Mesenchymal stem cell (in vitro differentiated cells and primary cell): Measurements from ENCODE around the gene USP11.

Source experiments
- DNase-seq: peaks from one replicate; pipeline ENCODE4 v3.0.0-alpha.2; 2013
- H2AFZ ChIP-seq: one replicate; pipeline ENCODE4 v1.6.1; 2013; ENCODE audit warnings: low read depth, mild to moderate bottlenecking, control low read depth, inconsistent platforms, low read length, moderate library complexity
- H2AK5ac ChIP-seq: 2 replicates; pipeline ENCODE4 v1.6.1; 2013; ENCODE audit warnings: low read length, moderate library complexity, mild to moderate bottlenecking, inconsistent platforms; ENCODE audit not compliant: severe bottlenecking
- H2BK120ac ChIP-seq: one replicate; pipeline ENCODE4 v1.6.1; 2013; ENCODE audit warnings: low read depth, mild to moderate bottlenecking, inconsistent platforms, low read length, moderate library complexity
- H2BK12ac ChIP-seq, 2 experiments: one replicate each; pipeline ENCODE4 v1.6.1; 2013; ENCODE audit warnings: inconsistent platforms in 2 of 2, low read length in 2 of 2, mild to moderate bottlenecking in 2 of 2, moderate library complexity in 2 of 2, control low read depth in 1 of 2
- H2BK15ac ChIP-seq: one replicate; pipeline ENCODE4 v1.6.1; 2013; ENCODE audit warnings: mild to moderate bottlenecking, low read depth, inconsistent platforms; ENCODE audit not compliant: poor library complexity, severe bottlenecking
- H2BK5ac ChIP-seq: 2 replicates; pipeline ENCODE4 v1.6.1; 2013; ENCODE audit warnings: low read depth, mild to moderate bottlenecking, low read length, control low read depth, inconsistent platforms; ENCODE audit not compliant: poor library complexity, severe bottlenecking
- H3K14ac ChIP-seq, 2 experiments: one replicate each; pipeline ENCODE4 v1.6.1; 2013; ENCODE audit warnings: inconsistent platforms in 2 of 2, low read length in 2 of 2, control low read depth in 1 of 2, mild to moderate bottlenecking in 1 of 2, moderate library complexity in 1 of 2
- H3K18ac ChIP-seq, 2 experiments: one replicate each; pipeline ENCODE4 v1.6.1; 2013; ENCODE audit warnings: inconsistent platforms in 2 of 2, low read length in 2 of 2, control low read depth in 1 of 2, low read depth in 1 of 2, mild to moderate bottlenecking in 1 of 2
- H3K23ac ChIP-seq, 2 experiments: one replicate each; pipeline ENCODE4 v1.6.1; 2013; ENCODE audit warnings: inconsistent platforms in 2 of 2, low read length in 2 of 2, mild to moderate bottlenecking in 2 of 2, moderate library complexity in 2 of 2, control low read depth in 1 of 2
- H3K27ac ChIP-seq: 2 replicates; pipeline ENCODE4 v1.5.1; 2013; ENCODE audit warnings: mild to moderate bottlenecking, moderate library complexity, low read length, control low read depth, inconsistent platforms; ENCODE audit not compliant: poor library complexity, severe bottlenecking
- H3K27me3 ChIP-seq, 2 experiments: 2 replicates each; pipeline versions ENCODE4 v1.6.1 to v1.7.0; 2013; ENCODE audit warnings: low read length in 2 of 2, mild to moderate bottlenecking in 2 of 2, moderate library complexity in 2 of 2, control low read depth in 1 of 2, inconsistent platforms in 1 of 2; ENCODE audit not compliant: control insufficient read depth in 1 of 2, insufficient read depth in 1 of 2
- H3K36me3 ChIP-seq, 2 experiments: 2 replicates each; pipeline versions ENCODE4 v1.6.1 to v1.7.0; 2013; ENCODE audit warnings: low read length in 2 of 2, control low read depth in 1 of 2, inconsistent platforms in 1 of 2, low read depth in 1 of 2, mild to moderate bottlenecking in 1 of 2; ENCODE audit not compliant: insufficient read depth in 2 of 2, control insufficient read depth in 1 of 2
- H3K4ac ChIP-seq, 2 experiments: one replicate each; pipeline ENCODE4 v1.6.1; 2013; ENCODE audit warnings: inconsistent platforms in 2 of 2, low read length in 2 of 2, mild to moderate bottlenecking in 2 of 2, moderate library complexity in 2 of 2, control low read depth in 1 of 2, low read depth in 1 of 2
- H3K4me1 ChIP-seq: 2 replicates; pipeline ENCODE4 v1.6.1; 2013; ENCODE audit warnings: low read depth, low read length, control low read depth; ENCODE audit not compliant: control insufficient read depth, insufficient read depth
- H3K4me2 ChIP-seq: 2 replicates; pipeline ENCODE4 v1.6.1; 2013; ENCODE audit warnings: low read length, mild to moderate bottlenecking, inconsistent platforms; ENCODE audit not compliant: poor library complexity, severe bottlenecking
- H3K4me3 ChIP-seq, 2 experiments: 2 replicates each; pipeline versions ENCODE4 v1.5.1 to v1.7.0; 2013; ENCODE audit warnings: low read length in 2 of 2, mild to moderate bottlenecking in 2 of 2, control low read depth in 1 of 2, low read depth in 1 of 2; ENCODE audit not compliant: insufficient read depth in 1 of 2
- H3K79me1 ChIP-seq: replicated peaks from 2 replicates; pipeline ENCODE4 v1.6.1; 2013; ENCODE audit warnings: mild to moderate bottlenecking, control low read depth, low read length, inconsistent platforms; ENCODE audit not compliant: poor library complexity, severe bottlenecking
- H3K9ac ChIP-seq: 2 replicates; pipeline ENCODE4 v1.7.0; 2013; ENCODE audit warnings: mild to moderate bottlenecking, low read length, moderate library complexity
- H3K9me3 ChIP-seq: 2 replicates; pipeline ENCODE4 v1.7.0; 2013; ENCODE audit warnings: mild to moderate bottlenecking, low read length; ENCODE audit not compliant: control insufficient read depth
- H4K8ac ChIP-seq: one replicate; pipeline ENCODE4 v1.6.1; 2013; ENCODE audit warnings: inconsistent platforms, mild to moderate bottlenecking, low read length, moderate library complexity
- H4K91ac ChIP-seq: one replicate; pipeline ENCODE4 v1.6.1; 2013; ENCODE audit warnings: mild to moderate bottlenecking, low read length, inconsistent platforms
- WGBS: methylation state at CpG from one replicate; pipeline ENCODE4 v1.1.7; 2013; ENCODE audit warnings: mixed read lengths; 5-methylcytosine and 5-hydroxymethylcytosine counted together

USP11 gene

DNA sequence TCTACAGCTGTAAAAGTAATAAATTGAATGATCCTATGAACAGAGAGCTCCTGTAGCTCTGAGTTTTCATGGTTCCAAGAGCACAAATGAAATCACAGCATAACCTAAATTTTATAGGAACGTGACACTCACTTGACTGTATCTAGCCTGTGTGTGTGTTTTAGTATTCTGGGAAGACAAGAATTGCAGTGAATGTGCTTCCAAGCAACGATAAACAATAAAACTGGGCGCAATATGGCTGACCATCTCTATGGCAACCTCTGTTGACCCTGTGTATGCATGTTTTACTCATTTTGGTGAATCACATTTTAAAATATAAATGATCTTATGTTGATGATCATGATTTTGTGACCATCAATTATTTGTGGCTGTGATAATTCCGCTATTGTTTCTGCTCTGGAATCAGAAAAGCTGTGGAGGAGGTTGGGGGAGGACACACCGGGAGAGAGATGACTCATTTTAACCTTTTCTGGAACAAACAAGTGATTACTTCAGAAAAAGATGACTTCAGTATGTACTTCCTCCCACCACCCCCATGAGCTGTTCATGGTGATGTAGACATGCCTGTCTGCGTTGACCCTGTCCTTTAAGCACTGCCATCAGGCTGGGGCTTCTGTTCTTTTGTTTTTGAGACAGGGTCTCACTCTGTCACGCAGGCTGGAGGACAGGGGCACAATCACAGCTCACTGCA, 31.8 kb downstream of the USP11 start:
- Histone ChIP-seq H3K4me1 (no peaks in the 10 kb centered on the region), H2BK5ac (no peak overlapping the region), H2BK15ac (no peak overlapping the region), H3K18ac (no peak overlapping the region), H3K4ac (no peak overlapping the region), H3K4me3 (no peak overlapping the region), H3K23ac (no peak overlapping the region), H3K4me2 (no peak overlapping the region), H3K27ac (no peak overlapping the region), H3K14ac (no peak overlapping the region), H2AK5ac (no peak overlapping the region), H2BK120ac (no peak overlapping the region), H3K27me3 (peaks cover 0 to 22% of the 10 kb centered on the region in 2 experiments), H3K79me1 (no peaks in the 10 kb centered on the region), H3K9ac (no peak overlapping the region), H3K36me3 (no peaks in the 10 kb centered on the region), H2AFZ (no peak overlapping the region), H4K91ac (no peak overlapping the region), H3K9me3 (no peaks in the 10 kb centered on the region), H4K8ac (no peak overlapping the region), H2BK12ac (no peak overlapping the region)
- 65% methylated on average over 5 of the region's 7 CpGs for WGBS
- DNase-seq = peak; percentile 54

DNA sequence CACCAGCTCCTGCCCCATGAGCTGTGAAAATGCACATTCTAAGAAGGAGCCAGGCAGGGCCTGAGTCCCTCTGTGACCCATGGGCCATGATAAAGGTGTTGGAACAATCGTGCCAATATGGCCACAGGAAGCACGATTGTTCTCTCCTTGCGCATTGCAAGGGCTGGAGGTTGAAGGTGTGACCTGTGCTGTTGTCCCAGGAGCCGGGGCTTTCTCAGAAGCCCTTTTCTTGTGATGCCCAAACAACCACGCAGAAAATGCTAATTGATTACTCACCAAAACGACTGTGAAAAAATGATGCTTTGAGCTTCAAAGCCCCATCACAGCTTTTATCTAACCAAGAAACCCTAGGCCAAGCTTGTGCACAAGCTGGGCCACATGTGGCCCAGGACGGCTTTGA, 33.8 kb downstream of the USP11 start:
- Histone ChIP-seq H3K4me3 (no peak overlapping the region), H2BK5ac (no peak overlapping the region), H3K4ac (no peak overlapping the region), H3K14ac (no peak overlapping the region), H4K91ac (no peak overlapping the region), H3K27me3 (peaks cover 0 to 19% of the 10 kb centered on the region in 2 experiments), H4K8ac (no peak overlapping the region), H3K23ac (no peak overlapping the region), H3K4me2 (no peak overlapping the region), H2AFZ (no peak overlapping the region), H3K9ac (no peak overlapping the region), H3K9me3 (no peaks in the 10 kb centered on the region), H3K27ac (no peak overlapping the region), H2BK15ac (no peak overlapping the region), H3K4me1 (no peaks in the 10 kb centered on the region), H2BK12ac (no peak overlapping the region), H2AK5ac (no peak overlapping the region), H3K79me1 (no peaks in the 10 kb centered on the region), H2BK120ac (no peak overlapping the region), H3K18ac (no peak overlapping the region), H3K36me3 (no peaks in the 10 kb centered on the region)
- WGBS = 78% methylated on average over 7 of the region's 7 CpGs
- DNase-seq = no peak

DNA sequence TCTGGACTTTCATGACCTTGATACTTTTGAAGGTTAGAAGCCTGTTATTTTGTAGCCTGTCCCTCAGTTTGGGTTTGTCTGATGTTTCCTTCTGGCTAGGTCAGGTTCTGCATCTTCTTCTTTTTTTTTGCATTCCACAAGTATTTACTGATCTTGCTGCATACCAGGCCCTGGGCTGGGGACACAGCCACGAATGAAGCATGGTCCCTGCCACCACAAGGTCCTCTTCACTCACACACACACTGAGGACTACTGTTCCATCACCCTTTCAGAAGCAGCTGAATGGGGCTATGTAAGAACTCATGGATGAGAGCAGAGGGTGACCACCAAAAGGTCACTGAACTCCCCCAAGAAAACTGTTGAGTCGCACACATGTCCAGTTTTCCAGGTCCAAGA, 39.2 kb downstream of the USP11 start:
- no peak for DNase-seq
- Histone ChIP-seq H3K27ac (no peak overlapping the region), H3K79me1 (no peaks in the 10 kb centered on the region), H3K4ac (no peak overlapping the region), H2BK120ac (no peak overlapping the region), H4K91ac (no peak overlapping the region), H3K4me2 (no peak overlapping the region), H3K14ac (no peak overlapping the region), H3K27me3 (peaks cover 0 to 33% of the 10 kb centered on the region in 2 experiments), H3K9me3 (no peaks in the 10 kb centered on the region), H3K4me1 (no peaks in the 10 kb centered on the region), H3K36me3 (no peaks in the 10 kb centered on the region), H3K23ac (no peak overlapping the region), H3K4me3 (no peak overlapping the region), H2BK12ac (no peak overlapping the region), H3K18ac (no peak overlapping the region), H3K9ac (no peak overlapping the region), H2AFZ (no peak overlapping the region), H4K8ac (no peak overlapping the region), H2BK15ac (no peak overlapping the region), H2AK5ac (no peak overlapping the region), H2BK5ac (no peak overlapping the region)
- WGBS = 14% methylated on average over 1 of the region's 2 CpGs

DNA sequence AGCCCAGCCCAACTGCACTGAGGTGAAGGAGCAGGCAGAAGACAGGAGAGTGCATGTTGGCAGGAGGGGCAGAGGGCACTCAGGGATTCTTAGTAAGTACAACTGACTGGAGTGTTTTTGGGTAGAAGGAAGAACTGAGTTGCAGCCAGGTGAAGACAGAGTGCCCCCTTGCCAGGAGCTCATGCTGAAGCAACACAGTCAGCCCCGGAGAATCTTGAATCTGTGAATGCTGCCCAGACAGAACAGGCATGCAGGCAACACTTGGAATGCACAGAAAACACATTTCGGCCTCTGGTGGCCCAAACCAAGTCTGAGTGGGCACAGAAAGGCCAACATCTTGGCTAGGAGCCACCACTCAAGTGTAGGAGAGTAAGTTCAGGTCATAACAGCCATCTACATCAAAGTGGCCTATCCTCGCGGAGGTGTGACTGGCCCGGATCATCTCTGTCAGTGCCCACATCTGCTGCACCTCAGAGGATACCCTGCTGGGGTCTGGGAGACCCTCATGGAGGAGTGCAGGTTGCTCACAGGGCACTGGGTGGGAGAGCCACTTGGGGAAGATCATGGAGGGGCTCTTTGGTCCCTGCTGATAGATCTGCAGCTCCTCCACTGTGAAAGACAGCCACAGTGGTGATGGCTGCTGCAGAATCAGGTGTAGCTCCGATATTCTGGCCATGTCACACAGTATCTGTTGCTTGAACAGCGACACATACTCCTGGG, 40.4 kb downstream of the USP11 start:
- DNase-seq = no peak
- no peak overlapping the region for H4K91ac ChIP-seq
- 75% methylated on average over 7 of the region's 7 CpGs for WGBS

More for the DNA sequence above, 40.4 kb downstream of the USP11 start:
- Histone ChIP-seq H3K4me2 (no peak overlapping the region), H3K4ac (no peak overlapping the region), H3K27ac (no peak overlapping the region), H2AK5ac (no peak overlapping the region), H3K18ac (no peak overlapping the region), H2BK120ac (no peak overlapping the region), H2AFZ (no peak overlapping the region), H2BK15ac (no peak overlapping the region), H3K9ac (no peak overlapping the region), H2BK5ac (no peak overlapping the region), H3K4me3 (no peak overlapping the region), H3K9me3 (no peaks in the 10 kb centered on the region), H3K79me1 (no peaks in the 10 kb centered on the region), H3K23ac (no peak overlapping the region), H3K4me1 (no peaks in the 10 kb centered on the region), H3K14ac (no peak overlapping the region), H2BK12ac (no peak overlapping the region), H3K36me3 (no peaks in the 10 kb centered on the region), H4K8ac (no peak overlapping the region), H3K27me3 (peaks cover 0 to 39% of the 10 kb centered on the region in 2 experiments)
